HK-2 (cell line): ENCODE results near the gene FGF1.

Experiments used
- DNase-seq: peaks from one replicate; pipeline ENCODE4 v3.0.0-alpha.2; 2018; ENCODE audit not compliant: unreplicated experiment

FGF1 gene

DNA sequence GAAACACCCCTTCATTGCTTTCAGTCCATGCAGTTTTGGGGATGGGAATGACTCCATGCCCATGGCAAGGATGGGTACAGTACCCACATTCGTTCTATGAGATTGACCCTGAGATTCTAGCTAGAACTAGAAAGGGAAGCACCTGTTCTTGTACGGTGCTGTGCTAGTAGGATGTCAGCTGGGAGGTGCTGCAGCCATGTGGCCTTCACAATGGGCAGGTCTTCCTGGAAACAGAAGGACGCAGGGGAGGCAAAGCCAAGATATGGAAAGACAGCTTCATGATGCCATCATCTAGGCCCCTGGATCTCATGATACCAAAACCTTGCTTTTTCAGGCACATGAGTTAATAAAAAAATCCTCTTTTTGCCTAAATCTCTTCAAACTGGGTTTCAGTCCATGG, 10.5 kb upstream of the FGF1 start:
- DNase-seq: no peak

DNA sequence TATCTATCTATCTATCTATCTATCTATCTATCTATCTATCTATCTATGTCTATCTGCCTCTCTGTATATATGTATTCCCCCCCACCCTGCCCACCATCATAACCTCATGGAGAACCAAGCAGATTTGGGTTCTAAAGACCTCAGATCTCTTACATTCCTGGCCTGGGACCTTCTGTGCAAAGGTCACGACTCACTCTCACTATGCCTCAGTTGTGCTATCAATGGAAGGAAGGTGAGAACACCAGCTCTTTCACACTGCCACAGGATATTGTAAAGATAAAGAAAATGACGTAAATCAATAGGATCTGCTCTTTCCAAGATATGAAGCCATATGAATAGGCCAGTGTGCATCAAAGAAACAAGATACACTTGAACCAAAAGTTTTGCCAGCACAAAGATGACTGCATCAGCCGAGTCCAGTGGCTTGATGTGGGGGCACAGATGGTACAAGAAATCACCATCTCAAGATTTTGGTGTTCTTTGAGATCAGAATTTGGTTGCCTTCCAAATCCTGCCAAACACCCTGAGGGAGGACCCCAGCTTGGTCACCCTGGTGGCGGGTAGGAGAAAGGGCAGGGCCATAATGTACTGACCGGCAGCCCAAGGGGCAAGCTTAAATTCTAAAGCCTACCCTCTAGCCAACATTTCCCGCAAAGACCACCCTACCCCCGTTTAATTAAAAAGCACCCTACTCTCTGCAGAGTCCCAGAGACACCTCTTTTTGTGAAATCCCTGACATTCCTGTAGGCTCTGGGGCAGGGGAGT, 8.4 kb upstream of the FGF1 start:
- no peak for DNase-seq

DNA sequence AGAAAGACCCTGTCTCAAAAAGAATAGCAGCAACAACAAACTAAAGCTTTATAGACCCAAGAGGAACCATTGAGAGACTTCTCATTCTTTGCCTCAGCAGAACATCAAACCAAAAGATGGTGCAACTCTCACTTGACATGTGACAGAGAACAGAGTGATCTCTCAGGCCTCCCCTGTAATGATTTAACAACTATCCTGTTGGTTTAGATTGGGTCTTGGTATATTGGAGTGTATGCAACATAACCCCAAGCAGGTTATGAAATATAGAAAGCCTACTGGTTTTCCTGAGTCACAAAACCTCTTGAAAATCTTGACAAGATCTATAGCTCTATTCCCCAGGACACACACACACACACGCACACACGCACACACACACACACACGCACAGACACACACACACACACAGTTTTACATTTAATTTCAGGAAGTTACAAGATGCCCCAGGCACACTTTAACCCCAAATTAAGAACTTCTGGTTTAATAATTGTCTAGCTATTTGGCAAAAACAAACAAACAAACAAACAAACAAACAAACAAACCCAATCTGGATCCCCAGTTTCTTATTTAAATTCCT, 6.5 kb upstream of the FGF1 start:
- DNase-seq: no peak

DNA sequence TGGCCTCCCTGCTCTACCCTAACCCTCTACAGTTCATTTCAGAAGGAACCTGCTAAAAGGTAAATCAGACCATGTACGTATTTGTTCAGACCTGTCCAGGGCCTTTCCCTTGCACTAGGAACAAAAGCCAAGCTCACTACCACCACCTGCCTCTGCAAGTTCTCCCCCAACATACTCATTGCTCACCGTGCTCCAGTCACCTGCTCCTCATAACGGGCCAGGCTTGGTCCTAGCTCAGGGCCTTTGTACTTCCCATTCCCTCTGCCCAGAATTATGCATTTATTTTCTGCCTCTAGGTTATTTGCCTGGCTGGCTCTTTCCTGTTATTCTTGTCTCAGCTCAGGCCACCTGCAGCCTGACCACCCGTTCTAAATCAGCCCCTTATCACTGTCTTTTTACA, 4.8 kb upstream of the FGF1 start:
- no peak for DNase-seq

DNA sequence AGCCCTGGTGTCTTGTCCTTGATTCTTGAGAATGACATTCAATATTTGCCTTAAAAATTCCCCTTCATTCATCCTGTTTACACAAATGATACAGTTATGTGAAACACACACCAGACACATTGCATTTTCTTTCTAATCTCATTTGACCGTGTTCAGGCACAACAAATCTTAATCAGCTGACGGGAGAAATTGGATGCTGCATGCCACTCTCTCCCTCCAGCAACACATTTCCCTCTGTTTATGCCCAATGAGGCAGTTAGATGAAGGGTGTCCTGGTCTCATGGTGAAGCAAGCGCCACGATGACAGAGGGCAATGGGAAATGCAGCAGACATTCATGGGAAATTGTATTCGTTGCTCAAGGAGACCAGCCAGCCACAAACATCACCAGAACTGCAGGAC, 3.2 kb upstream of the FGF1 start:
- DNase-seq: no peak

DNA sequence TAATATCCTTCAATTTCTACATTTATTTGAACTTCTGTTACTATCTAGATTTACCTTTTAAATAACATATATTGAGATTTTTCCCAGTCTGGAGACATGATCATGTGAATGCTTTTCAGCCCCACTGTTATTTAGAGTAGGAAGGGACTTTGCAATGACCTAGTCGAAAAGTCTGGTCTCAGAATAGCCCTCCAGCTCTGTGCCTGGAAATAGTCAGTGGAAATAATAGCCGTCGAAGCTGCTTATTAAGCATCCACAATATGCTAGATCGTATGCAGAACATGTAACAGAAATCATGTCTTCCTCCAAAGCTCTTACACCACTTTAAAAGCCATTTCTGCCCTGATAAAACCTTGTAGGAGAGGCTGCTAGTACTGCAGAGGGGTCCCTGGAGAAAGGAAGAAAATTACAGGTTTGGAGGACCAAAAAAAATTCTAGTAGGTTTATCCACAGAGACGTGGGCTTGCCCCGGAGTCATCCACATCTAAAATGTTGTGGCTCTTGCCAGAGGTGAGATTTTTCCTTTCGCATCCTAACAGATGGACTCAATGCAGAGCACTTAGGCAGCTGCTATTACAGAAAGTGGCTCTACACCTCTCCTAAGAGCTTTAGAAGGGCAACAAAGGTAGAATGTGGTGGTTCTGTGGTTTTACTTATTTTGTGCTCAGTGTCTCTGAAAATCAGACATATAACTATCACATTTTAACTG, 2.5 kb upstream of the FGF1 start:
- no peak for DNase-seq

DNA sequence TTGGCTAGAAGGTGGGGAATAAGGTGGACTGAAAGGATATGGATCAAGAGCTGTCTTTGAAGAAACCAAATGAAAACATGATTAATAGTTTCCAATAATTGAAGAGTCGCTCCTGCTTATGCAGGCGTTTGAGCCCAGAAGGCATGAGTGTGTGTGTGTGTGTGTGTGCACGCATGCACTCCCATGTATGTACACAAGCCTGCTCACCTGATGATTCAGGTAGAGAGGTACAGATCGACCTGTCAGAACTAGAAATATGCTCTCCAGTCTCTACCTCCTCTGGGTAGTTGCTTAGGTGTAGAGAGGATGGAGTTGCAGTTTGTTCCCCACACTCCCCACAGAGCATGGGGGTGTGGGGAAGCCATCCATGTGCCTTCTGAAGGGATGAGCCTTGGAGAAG, 1.1 kb upstream of the FGF1 start:
- DNase-seq: no peak

DNA sequence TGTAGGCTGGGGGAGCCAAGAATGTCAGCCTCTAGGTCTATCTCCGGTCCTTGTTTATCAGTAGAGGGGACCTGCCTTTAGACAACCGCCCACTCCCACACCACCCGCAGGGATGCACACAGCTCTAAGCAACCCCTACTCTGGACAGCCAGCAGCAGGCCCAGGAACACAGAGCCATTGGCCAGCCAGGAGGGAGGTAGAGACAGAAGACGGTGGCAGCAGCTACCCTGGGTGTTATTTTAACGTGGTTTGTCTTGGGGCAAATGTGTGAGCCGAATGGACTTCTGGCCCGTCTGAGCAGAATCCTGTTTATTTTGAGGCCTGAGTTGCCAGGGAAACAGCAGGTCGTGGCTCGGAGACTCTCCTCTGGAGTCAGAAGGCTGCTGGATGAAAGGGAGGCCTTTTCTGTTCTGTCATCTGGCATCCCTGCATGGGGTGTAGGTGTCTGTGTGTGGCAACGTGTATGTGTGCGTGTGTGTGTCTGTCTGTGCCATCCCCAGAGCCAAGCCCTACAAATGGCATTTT, 382 bp upstream of the FGF1 start:
- DNase-seq: no peak

DNA sequence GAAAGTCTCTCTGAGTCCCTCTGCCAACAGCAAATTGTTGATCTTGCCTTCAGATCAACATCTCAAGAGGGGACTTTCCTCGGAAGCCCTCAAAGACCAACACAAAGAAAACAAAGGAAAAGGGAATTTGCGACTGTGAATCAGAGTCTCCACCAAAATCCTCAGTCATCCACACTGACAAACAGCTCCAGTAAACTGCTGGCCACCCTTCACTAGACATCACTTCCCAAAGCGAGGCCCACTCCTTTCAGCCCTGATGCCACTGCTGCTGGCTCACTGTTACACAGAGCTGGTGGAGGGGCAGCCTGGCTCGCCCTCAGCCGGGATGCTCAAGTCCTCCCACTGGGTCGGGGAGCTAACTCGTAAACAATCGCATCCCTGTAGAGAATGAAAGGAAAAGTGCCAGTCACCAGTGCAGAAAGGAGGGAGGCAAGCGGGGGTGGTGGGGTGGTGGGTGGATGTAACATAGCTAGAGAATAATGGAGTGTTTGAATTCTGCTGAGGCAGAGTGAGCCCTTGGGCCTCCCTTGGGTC, 1.3 kb downstream of the FGF1 start:
- DNase-seq: no peak

DNA sequence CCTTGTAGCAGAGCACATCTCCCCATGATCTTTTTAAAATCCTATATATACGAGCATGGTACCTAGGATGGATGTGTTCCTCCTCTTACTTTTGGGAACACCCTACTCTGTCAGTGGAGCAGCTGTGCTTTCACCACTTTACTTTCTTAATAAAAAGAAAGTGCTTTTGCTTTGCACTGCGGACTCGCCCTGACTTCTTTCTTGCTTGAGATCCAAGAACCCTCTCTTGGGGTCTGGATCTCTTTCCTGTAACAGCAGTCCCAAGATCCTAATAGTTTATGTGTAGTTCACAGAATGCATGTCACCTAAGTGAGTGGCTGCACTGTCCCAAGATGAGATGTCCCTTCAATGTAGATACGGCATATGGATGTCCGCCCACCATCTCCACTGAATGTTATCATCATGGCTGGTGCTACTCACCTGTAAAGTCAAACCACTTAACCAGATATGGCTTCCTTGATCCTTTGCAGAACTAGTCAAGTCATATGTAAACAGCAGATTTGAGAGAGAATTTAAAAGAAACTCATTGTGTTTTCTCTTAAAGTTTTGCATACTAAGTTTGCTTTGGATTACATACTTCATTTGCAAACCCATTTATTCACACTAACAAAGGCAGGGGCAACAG, 1.9 kb downstream of the FGF1 start:
- no peak for DNase-seq

DNA sequence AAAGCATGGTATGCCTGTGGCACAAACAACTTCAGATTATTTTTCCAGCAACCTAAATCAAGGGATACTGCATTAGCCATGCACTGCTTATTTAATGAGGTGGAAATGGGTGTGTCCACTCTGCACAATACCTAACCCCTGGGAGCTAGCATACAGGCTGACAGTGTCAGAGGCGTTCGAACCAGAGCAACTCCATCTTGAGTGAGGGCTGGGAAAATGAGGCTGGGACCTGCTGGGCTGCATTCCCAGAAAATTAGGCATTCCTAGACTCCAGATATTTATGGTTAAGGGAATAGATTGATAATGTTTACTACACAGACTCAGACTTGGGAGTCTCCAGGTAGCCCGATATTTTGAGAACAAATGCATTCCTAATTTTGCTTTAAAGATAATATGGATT, 2.8 kb downstream of the FGF1 start:
- DNase-seq: no peak

DNA sequence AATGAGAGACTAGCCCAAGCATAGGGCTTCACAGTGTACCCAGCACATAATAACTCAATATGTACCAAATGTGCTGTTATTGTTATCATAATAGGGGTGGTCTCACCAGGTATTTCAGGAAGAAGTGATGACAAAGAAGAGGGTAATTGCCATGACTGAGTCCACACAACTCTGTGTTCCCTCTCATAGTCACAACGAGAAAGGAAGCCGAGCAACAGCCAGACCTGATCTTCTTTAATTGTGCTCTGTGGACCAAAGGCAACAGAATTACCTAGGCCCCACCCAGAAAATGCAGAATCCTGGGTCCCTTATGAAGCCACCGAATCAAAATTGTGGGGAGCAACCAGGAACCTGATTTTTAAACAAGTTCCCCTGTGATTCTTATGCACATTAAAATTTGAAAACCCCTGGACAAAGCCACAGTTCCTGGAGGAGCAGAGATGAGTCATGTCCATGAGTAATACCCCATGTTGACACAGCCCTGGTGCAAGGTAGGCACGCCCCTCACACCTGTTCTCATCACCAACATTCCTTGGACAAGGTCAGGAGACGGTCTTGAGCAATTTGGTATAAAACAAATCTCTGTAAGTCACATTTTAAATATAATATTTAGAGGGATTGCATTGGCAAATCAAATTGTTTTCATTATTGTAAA, 5.2 kb downstream of the FGF1 start:
- DNase-seq: no peak

DNA sequence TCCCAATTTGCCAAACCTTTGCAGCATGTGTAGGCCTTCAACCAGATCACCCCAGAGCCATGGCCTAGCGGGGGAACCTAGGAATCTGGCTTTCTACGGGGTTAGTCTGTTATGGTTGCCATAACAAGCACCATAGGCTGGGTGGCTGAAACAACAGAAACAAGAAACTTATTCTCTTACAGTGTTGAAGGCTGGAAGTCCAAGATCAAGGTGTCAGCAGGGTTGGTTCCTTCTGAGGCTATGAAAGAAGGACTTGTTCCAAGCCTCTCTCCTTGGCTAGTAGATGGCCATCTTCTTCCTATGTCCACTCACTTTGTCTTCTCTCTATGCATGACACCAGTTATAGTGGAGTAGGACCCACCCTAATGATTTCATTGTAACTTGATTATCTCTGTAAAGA, 6.1 kb downstream of the FGF1 start:
- no peak for DNase-seq

DNA sequence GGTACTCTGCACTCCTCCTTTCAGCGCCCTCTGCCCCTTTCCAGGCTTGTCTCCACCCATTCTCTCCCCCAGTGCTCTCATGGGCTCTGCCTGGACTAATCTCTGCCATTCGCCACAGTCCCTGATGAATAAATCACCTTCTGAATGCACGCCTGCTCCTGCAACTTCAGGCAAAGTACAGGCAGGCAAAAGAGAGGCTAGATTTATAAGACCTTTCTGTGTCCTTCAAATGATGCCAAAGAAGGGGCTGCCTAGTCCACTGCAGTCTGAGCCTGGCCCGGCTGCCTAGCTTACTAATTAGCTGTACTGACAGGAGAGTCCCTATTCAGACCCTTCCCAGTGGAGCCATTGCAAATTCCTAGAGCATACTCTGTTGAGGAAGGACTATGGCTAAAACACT, 7.4 kb downstream of the FGF1 start:
- DNase-seq: no peak

DNA sequence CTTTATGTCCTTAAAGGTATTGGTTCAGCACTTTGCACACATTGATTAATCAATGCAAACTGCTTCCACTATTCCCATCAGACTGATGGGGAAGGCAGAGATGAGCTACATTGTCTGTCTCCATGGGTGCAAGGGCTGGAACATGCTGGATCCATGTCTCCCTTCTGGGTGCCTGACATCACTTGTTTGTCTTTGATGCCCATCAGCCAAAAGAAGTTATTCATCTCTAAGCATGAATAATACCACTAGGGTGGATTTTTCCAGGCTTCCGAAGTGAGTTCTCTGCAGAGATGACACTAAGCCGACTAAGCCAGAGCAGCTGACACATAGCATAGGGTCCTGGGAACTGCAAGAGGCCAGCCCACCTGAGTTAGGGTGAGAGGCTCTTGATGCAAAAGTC, 8.7 kb downstream of the FGF1 start:
- no peak for DNase-seq

DNA sequence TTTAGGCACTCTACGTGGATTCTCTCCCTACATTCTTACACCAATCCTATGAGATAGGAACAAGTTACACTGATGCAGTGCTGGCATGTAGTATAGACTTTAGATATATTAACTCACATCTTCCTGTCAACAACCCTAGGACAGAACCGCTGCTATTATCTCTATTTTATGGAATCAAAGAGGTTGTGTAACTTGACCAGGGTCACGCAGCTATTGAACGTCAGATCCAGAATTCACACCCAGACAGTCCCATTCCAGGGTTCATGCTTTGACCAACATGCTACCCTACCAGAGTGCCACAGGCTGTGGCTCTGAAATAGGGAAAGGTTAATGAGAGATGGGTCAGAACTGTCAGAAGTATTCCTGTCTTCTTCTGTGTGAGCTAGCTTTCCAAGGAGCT, 9.6 kb downstream of the FGF1 start:
- DNase-seq: no peak

DNA sequence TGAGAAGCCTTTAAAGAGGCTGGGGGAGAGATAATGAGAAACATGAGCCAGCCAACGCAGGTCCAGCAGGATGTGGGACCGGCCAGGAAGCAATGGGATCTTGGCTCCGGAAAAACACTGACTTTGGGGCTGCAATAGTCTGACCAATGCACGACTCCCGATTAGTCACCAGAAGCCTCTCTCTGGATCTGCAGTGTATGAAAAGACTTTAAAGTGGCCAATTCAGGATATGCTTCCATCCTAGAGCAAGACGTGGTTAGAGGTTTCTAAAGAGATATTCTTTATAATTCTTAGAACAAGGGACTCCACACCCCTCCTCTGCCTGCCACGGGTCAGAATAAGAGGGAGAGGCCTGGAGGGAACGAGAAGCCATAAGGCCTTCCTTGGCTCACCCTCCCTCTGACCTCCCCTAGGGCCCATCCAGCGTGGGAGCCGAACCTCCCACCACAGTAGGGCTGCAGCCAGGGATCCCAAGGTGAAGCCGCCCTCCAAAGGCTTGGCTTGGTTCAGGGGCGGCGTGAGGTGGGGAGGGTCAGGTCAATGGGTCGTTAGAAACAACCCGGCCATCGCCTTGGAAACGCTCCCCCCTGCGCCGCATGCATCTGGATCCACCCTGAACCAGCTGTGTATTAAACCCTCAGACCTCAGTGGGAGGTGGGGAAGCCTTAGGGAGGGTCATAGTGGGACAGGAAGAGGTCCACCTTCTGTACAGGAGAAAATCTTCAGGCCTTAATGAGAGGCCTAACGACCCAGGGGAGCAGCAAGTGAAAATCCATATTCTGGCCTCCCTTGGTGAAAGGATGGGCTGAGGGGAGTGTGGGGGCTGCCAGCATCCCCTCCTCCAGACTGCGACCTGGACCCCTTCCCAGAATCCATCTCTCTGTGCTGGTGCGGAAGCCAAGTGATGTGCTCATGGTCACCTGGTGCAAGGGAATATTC, 11.1 kb downstream of the FGF1 start:
- DNase-seq: peak; percentile 10

DNA sequence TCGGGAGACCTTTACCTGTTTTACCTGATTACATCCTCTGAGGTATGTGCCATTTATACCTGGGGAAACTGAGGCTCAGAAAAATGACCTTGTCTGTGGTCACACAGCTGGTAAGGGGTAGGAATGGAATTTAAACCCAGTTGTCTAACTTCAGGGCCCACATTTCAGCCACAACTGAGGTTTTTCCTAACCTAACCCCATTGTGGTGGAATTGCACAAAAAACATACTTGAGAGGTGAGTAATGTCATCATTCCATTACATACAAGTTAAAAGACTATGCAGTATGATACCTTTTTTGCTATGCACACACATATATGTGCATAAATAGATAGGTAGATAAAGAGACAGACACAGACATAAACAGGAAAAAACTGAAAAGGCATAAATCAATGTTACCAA, 14.1 kb downstream of the FGF1 start:
- DNase-seq: no peak

DNA sequence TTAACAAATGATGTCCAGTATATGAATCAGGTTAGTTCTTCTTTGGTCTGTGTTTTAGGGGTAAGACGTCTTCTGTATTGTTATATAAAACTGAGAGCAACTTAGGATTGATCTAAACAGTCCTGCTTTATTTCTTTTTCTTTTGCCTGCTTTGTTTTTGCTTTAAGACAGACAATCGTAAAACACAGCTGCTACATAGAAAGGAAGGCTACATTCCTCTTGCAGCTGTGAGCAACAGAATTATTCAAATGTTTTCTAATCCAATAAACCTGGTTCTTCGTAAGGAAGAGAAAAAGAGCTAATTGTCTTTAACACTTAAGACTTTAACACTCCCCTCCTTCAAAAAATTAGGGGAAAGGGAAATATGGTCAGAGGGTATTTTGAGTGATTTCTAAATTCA, 14.6 kb downstream of the FGF1 start:
- no peak for DNase-seq

DNA sequence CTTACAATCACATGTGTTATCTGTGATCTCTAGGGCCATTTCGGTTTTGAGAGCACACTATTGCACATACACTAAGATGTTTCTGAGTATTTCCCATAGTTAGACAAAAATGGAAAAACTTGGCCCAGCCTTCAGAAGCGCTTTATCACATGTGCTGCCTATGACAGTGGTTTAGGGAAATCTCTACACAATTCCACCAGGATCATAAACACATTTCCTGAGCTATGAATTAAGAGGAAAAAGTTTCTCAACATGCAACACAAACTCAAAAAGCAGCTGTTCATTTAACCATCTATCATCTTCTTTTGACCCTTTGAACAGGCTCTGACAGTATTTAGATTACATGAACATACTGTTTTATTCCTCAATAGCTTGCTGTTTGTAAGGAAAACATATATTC, 15.1 kb downstream of the FGF1 start:
- no peak for DNase-seq

DNA sequence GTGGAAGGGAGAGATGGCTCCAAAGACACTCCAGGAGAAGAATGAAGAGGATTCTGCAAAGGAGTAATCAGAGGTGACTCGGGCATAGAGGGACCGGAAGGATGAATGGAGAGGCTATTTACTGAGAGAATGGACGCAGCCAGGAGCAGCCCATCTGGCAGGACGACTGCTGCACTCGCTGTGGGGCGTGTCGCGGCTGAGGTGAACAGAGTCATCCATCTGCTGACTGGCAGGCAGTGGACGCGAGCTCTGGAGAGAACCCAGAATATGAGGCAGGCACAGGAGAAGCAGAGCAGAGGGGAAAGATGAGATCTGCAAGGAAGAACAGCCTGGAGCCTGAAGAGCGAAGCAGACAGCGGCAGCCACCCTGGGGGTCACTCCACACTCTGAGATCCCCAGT, 16.4 kb downstream of the FGF1 start:
- no peak for DNase-seq
